MCF 10A (cell line): ENCODE results near the gene GRID1. TPM values are rescaled to one million over a fixed set of nuclear protein-coding genes. Genes with fewer than 3 reads are reported as not detected.

Experiments
- BruUV-seq: library from RNA; stranded (reverse); fragments of 400-500 nt; replicated peaks from 2 replicates; lab custom pipeline; 2021; lab: Mats Ljungman, UMichigan
- CTCF ChIA-PET: fragments of 300-600 bp; sonication (Branson Sonifier 250); formaldehyde crosslinking; extraction: SDS; loops from one replicate; lab custom pipeline; 2021; ENCODE audit warnings: antibody characterized with exemption, inconsistent platforms; lab: Yijun Ruan, JAX
- POLR2A ChIA-PET: fragments of 300-600, 350-650 bp; sonication (Branson Sonifier 250); formaldehyde crosslinking; extraction: SDS; loops from one replicate; lab custom pipeline; 2020; ENCODE audit warnings: antibody characterized with exemption, inconsistent platforms; lab: Yijun Ruan, JAX
- DNase-seq: peaks from one replicate; pipeline ENCODE4 v3.0.0-alpha.2; 2018; ENCODE audit not compliant: unreplicated experiment
- H3K27ac Mint-ChIP-seq: one replicate; pipeline ENCODE4 v1.8.0; 2022; ENCODE audit warnings: mild to moderate bottlenecking, low read depth, mixed read lengths; ENCODE audit not compliant: unreplicated experiment
- H3K27me3 Mint-ChIP-seq: one replicate; pipeline ENCODE4 v1.8.0; 2022; ENCODE audit warnings: mixed read lengths; ENCODE audit not compliant: insufficient read depth, unreplicated experiment
- H3K36me3 Mint-ChIP-seq: one replicate; pipeline ENCODE4 v1.8.0; 2022; ENCODE audit warnings: mild to moderate bottlenecking, moderate library complexity, mixed read lengths; ENCODE audit not compliant: insufficient read depth, unreplicated experiment
- H3K4me1 Mint-ChIP-seq: one replicate; pipeline ENCODE4 v1.8.0; 2022; ENCODE audit warnings: mixed read lengths; ENCODE audit not compliant: insufficient read depth, unreplicated experiment
- H3K4me3 Mint-ChIP-seq: one replicate; pipeline ENCODE4 v1.8.0; 2022; ENCODE audit warnings: mild to moderate bottlenecking, moderate library complexity, mixed read lengths; ENCODE audit not compliant: unreplicated experiment
- H3K9me3 Mint-ChIP-seq: one replicate; pipeline ENCODE4 v1.8.0; 2022; ENCODE audit warnings: mixed read lengths; ENCODE audit not compliant: unreplicated experiment
- CTCF ChIP-seq: fragments of 200-600 bp; IDR thresholded peaks from one replicate; pipeline ENCODE4 v1.8.0; 2022; ENCODE audit warnings: antibody characterized with exemption, mild to moderate bottlenecking; ENCODE audit not compliant: unreplicated experiment
- intact Hi-C: fragments of 100-400 bp; cut with micrococcal nuclease; formaldehyde crosslinking; loops from 2 replicates; pipeline ENCODE4 v1.14.1; 2022
- total RNA-seq: library from RNA; stranded (reverse); gene quantifications from 2 replicates; pipeline ENCODE4 v1.2.3, GENCODE V29; 2022

The GRID1 gene
- total RNA-seq, 1 experiment from 2014 or later = not detected

- no peak for DNase-seq
- TF ChIP-seq CTCF = no peak
- H3K27me3 Mint-ChIP-seq = no peaks in the 10 kb centered on the region
- BruUV-seq = no TSS peak
- CTCF ChIA-PET = interaction anchor here (0.6 kb wide), 1 partner anchor 1622 kb away, joined by 3 read pairs; no protein-coding TSS in a partner anchor
- no peak overlapping the region for H3K4me3 Mint-ChIP-seq
- intact Hi-C loops = no loop called here
- POLR2A ChIA-PET = no interaction called here
- H3K27ac Mint-ChIP-seq = no peak overlapping the region
- H3K36me3 Mint-ChIP-seq = no peaks in the 10 kb centered on the region
- no peaks in the 10 kb centered on the region for H3K4me1 Mint-ChIP-seq
- H3K9me3 Mint-ChIP-seq = peaks cover 22% of the 10 kb centered on the region
Measured at GRCh38 chr10:86217371-86218080, 149.1 kb downstream of the GRID1 start.

GRCh38 chr10:86216886-86217285 is 149.7 kb downstream of the GRID1 start:
- Mint-ChIP-seq H3K4me1 (no peaks in the 10 kb centered on the region), H3K36me3 (no peaks in the 10 kb centered on the region), H3K9me3 (peaks cover 22% of the 10 kb centered on the region), H3K27me3 (no peaks in the 10 kb centered on the region), H3K4me3 (no peak overlapping the region), H3K27ac (no peak overlapping the region)
- TF ChIP-seq CTCF = no peak
- no peak for DNase-seq
- no TSS peak for BruUV-seq
- ChIA-PET POLR2A (no interaction called here), CTCF (interaction anchor here (0.6 to 1.2 kb wide), 2 partner anchors 10 to 78 kb away, joined by 4 to 5 read pairs; no protein-coding TSS in a partner anchor)
- intact Hi-C loops = no loop called here

DNA sequence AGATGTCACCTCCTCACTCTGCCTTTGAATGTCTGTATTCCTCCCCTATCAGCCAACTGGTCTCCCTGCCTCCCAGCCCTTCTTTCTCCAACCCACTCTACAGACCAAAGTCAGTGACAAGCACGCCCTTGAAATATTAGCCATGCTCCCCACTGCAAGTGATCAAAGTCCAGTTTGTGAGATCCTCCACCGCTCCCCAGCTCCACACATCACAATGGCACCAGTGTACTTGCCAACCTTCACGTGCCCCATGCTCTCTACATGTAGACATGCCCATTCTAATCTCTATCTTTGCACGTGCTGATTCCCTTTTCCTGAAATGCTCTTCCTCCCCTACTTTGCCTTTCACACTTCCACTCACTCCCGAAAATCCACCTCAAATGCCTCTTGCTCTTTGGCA is 150.9 kb downstream of the GRID1 start:
- CTCF ChIA-PET = interaction anchor here (0.7 kb wide), 1 partner anchor 1671 kb away, joined by 3 read pairs; no protein-coding TSS in a partner anchor
- intact Hi-C loops = no loop called here

More for the DNA sequence above, 150.9 kb downstream of the GRID1 start:
- no peak for DNase-seq
- Mint-ChIP-seq H3K4me3 (no peak overlapping the region), H3K9me3 (peaks cover 22% of the 10 kb centered on the region), H3K4me1 (no peaks in the 10 kb centered on the region), H3K27me3 (no peaks in the 10 kb centered on the region), H3K27ac (no peak overlapping the region), H3K36me3 (no peaks in the 10 kb centered on the region)
- no peak for TF ChIP-seq CTCF
- POLR2A ChIA-PET = no interaction called here
- BruUV-seq = no TSS peak
